GM18498 (cell line): ENCODE measurements around the gene KLC1.

ENCODE experiments used
- ATAC-seq: cut with Tn5 transposase; IDR thresholded peaks from one replicate; pipeline ENCODE4 v1.9.1; 2021; ENCODE audit warnings: mild to moderate bottlenecking, moderate library complexity; ENCODE audit not compliant: unreplicated experiment

Gene KLC1

DNA sequence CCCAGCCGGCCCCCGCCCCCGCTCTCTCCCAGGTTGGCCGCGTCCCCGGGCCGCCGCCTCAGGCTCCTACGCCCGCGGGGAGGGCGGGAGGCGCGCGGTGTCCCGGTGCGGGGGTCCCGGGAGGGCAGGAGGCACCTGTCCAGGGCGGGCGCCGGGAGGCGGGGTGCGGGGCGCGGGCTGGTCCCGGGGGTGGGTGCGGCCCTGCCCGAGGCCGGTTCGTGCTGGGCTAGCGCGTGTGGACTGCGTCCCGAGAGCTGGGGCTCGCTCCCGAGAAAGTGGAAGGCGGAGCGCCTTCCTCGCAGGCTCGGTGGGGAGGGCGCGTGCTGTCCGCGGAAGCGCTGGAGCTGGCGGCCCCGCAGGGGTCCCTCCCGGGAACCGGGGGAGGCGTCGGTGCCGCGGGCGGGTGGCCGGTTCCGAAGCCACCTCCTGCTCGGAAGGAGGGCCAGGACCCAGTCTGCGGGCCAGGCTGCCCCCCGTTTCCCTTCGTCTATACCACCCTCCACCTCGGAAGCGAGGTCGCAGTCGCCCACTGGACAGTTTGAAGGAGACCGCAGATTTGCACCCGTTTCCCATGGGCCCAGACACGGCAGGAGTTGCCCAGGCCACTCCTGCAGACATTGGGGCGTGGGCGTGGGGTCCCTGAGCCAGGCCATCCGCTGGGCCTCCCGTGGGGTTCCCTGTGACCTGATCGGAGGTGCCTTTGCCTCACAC, 87.2 kb downstream of the KLC1 start:
- ATAC-seq: peak; percentile 2

DNA sequence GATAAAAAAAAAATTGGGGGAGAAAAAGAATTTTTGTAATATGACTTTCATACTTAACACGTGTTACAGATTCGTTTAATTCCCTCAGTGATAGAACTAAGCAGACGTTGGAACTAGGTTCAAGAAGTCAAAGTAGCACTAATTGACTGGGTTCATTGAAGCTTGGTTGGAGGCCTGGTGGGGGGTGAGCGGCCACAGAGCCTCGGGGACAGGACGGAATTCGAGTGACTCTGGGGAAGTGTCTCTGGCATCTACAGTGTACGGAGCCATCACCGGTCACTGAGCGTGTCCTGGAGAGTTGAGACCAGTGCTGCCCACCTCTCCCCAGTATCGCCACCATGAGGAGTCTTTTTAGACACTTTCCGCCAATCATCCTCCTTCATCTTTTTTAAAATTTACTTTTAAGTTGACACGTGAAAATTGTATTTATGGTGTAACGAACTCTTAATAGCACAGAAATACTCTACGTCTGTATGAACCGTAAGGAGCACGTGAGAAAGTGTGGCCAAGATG, 87.9 kb downstream of the KLC1 start:
- no peak for ATAC-seq

DNA sequence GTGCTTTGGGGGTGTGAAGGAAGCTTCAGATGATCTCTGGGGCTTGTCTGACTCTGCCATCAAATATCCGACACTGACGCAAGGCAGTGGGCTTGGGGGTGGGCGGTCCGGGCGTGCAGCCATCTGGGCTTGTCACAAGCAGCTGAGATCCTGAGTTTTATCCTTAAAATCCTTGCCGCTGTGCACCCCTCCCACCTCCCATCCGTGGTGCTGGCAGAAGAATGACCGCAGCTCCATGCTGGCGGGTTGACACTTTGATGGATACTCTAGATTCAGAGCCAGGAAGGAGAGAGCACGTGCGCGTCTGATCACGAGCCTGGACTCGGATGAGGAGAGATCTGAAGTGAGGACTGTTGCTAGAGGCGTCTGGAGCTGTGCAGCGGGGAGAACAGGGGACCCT, 89.6 kb downstream of the KLC1 start:
- no peak for ATAC-seq

DNA sequence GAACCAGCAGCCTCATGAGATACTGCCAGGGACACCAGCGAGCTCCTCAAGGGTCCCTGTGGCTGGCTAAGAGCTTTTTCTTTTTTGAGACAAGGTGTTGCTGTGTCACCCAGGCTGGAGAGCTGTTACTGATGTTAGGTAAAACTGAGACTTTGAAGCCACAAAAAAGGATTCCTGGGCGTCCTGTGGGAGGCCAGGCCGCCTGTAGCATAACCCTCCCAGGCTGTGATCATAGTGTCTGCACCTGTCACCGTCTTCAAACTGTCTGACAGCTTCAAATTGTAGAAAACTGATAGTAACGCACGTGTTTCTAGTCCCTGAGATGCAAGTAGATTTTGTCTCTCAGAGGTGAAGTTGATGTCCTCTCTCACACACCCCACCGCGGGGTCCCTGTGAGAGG, 90.7 kb downstream of the KLC1 start:
- ATAC-seq: no peak

DNA sequence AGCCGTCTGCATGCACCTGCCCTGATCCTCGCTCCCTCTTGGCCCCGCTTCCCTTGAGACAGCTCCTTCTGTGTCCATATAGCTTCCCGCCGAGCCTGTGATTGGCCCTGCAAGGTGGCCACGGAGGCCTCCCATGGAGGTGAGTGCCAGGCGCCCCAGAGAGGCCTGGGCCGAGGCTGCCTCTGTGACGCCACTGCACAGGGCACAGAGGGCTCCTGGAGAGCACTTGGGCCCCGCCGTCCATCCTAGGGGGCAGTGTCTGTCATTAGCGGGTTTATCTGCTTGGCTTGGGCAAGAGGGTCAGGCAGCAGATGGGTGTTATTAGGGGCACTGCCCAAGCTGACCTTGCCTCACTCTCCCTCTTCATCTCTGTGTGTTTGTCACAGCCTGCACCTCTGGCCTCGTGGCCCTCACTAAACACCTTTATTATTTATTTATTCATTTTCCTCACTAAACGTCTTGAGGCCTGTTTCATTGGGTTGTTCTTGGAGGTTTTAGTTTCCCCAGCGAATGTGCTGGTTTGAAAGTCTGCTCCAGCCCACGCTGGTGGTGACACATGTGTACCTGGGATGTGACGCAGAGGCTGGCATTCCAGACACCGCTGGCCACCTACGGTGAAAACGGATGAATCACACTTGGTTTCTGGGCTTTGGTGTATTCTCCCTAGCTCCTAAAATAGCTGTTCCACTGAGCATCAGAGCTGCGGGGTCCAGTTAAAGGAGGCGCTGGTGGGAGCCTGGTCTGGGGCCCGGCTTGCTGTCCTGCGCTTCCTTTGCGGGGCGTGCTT, 92.5 kb downstream of the KLC1 start:
- no peak for ATAC-seq

DNA sequence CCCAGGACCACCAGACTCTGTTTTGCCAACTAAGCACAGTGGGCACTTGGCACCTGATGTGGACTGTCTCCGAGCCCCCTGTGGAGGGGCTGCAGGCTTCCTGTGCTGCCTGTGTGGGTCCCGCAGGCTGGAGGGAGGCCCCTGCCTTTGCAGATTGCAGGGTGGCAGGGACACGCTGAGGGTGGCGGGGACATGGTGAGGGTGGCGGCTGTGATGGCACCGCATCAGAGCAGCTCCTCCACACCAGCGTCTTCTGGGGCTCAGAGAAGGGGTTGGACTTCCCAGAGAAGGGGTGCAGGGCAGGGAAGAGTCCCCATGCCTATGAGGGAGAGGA, 94.7 kb downstream of the KLC1 start:
- ATAC-seq: no peak

DNA sequence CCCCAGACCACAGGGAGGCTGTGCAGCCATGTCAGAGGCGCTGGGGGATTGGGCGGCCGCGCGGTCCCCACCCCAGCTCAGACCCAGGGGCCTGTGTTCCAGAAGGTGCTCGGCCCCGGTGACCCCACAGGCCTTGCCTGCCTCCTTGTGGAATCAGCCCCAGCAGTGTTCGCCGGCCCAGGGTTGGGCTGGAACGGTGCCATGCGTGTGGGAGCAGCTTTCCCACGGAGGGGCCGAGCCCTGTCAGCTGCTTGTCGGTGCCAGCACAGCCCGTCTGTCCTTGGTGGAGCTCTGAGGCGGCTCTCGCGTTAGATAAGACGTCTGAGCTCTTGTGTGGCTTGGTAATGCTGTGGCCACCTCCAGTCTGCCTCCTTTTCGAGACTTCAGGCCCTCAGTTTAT, 95.1 kb downstream of the KLC1 start:
- no peak for ATAC-seq

DNA sequence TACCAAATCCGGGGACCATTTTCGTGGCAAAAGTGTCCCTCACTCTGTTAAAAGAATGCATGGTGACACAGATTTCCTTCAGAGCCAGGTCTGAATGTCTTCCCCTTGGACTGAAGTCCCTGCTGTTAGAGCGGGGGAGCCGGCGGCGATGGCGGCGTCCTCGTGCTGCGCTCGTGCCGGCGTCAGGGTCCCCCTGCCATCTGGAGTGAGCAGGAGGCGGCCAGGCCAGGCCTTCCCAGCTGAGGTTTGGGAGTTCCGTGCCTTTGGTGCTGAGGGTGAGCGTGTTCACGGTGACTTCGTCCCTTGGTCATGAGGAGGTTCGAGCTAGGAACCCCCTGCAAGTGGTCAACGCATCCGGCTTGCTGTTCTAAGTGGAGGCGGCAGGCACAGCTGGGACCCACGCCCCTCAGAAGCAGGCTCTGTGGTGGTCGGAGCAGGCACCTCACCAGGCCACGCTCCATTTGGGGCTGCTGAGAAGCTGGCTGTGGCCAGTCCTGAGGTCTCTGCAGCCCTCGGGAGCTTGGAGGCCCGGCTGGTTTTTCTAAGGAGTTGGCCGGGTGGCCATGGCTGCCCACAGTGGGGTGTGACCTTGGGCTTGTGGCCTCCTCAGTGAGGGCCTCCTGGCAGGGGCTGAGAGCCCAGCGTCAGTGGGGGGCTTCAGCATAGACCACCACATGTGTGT, 96.1 kb downstream of the KLC1 start:
- ATAC-seq: no peak

DNA sequence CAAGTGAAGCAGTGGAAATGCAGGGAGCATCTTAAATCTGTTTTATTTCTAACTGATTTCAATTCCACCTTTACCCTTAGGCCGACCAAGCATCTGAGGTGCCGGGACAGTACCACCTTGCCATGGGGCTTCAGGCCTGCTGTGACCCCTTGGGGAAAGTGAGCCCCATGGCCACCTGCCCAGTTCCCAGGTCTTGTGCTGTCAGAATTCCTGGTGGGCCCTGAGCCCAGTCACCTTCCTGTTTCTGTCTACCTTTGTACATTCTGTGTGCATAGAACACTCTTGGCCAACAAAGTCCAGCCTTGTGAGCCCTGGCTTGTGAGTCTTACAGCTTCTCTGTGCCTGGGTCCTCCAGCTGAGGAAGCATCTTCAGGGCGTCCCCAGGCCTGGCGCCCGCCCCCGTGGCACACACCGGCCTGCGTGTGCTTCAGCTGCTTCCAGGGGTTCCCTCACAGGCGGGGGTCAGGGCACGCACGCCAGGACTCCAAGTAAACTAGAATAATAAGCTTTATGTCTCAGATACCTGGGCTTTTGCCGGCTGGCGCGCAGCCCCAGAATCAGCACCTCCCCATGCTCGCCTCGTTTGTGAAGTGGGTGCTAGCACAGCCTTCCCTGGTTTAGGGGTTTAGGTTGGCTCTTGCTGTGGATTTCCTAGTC, 96.9 kb downstream of the KLC1 start:
- ATAC-seq: no peak

DNA sequence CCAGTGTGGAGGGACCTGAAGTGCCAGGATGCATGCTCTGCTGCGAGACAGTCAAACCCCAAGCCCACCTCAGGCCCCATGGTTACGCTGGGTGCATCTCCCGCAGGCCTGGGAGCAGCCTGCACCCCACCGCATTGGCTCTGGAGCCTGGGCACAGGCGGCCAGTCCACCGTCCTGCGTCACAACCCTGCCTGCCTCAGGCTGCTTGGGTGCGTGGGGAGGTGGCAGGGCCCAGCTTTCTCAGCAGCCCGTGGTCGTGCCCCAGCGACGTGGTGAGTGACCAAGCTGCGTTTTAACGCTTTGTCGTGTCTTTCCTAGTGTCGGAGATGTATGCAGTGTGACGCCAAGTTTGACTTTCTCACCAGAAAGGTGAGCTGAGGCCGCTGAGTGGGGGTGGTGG, 97.5 kb downstream of the KLC1 start:
- ATAC-seq: no peak

DNA sequence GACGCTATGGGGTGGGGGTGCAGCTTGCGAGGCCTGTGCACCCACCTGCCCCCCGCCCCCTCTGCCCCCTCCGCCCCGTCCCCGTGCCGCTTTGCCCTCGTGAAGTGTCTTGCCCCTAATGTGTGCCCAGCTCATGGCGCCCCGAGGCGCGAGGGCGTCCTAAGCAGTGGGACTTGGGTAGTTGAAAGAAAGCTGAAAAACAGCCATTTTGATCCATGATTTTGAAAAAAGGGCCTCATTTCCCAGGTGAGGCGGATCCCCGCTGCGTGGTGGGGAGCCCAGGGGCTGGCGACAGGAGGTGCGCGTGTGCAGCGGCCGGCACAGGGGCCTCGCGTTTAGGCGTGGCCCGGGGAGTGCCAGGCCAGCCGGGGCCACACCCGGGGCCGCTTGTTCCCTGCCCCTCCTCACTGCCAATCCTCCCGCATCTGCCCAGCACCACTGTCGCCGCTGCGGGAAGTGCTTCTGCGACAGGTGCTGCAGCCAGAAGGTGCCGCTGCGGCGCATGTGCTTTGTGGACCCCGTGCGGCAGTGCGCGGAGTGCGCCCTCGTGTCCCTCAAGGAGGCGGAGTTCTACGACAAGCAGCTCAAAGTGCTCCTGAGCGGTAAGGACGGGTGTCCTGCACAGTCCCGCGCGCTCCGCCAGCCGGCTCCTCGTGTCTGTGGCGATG, 98.4 kb downstream of the KLC1 start:
- ATAC-seq: no peak

DNA sequence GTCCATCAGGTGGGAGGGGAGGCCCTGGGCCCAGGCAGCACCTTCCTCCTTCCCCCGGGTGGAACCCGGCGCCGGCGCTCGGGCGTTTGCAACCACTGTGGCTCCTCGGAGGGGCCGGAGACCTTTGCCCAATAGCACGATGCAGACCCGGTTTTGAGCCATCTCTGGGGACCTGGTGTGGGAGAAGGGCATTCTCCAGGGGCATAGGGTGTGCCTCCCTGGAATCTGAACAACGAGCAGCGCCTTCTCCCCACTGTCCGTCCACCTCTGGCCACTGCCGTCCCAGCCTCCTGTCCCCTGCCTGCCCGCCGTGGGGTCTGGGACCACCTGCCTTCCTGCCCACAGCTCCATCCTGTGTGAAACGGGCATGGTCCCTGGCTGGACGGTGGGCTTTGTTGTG, 99.1 kb downstream of the KLC1 start:
- no peak for ATAC-seq

DNA sequence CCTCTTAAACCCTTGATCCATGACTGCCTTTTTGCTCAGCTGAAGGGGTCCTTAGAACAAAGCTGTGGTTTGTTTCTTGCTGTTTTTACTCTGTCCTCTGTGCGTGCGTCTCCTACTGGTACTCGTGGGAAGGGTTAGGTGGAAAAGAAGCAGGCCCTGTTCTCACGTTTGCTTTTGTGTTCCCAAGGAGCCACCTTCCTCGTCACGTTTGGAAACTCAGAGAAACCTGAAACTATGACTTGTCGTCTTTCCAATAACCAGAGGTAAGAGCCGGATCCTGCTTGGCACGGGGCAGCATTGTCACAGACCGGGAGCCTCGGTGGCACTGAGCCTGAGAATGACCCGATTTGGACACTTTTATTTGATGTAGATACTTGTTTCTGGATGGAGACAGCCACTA, 99.7 kb downstream of the KLC1 start:
- no peak for ATAC-seq

DNA sequence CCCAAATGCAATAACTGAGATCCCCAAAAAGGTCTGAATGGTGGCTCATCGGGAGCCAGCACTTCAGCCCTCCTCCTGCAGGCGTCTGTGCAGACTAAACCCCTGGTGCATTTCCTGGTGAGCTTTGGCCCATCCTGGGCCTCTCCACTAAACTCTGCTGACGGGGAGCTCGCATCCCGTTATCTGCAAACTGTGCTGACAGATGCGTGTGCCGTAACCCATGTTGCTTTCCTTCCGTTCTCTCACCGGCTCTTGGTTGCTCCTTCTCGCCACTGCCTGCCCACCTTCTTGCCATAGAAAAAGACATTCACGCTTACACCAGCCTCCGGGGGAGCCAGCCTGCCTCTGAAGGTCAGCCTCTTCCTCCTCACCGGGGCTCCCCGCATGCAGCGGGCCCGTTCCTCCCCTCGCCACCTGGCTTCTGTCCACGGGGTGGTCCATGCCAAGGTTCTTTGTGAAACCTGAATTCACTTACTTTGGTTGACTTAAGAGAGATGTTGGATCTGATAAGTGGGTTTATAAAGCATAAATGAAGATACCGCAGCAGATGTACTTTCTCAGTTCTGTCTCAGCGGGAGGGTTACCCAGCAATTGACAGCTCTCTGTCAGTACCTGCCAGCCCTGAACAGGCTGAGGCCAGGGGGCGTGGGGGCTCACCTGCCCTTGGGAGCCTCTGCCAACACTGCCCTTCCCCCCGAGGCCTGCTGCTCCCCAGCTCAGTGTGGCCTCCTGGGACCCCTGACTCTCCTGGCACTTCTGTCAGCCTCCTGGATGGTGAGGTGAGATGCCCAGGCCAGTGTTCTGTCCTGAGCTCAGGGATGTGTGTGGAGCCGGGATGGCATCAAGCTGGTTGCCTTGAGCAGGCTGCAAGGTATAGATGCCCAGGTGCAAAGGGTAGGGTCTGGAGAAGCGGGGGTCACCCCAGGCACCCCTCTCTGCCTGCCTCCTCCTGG, 100.8 kb downstream of the KLC1 start:
- no peak for ATAC-seq

DNA sequence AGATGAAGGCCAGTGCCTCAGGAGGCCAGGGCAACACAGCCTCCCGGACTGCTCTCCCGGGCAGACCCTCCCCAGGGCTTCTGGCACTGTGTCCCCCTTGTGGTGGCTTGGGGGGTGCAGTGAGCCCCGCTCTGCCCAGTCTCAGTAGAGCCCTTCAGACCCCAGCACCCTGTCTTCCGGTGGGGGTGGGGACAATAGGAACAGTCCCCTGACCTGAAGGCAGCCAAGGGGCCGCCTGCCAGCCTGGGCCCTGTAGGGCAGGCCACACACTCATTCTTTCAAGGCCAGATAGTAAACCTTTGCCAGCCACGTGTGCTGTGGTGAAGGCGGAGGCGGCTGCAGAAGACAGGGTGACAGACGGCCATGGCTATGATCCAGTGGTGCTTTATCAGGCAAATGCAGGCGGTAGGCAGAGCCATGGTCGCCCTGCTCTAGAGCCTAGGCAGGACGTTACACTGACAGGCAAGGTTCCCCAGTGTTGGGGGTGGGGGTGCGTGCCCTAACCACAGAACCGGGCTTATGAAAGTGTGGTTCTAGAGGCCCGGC, 101.6 kb downstream of the KLC1 start:
- ATAC-seq: no peak

DNA sequence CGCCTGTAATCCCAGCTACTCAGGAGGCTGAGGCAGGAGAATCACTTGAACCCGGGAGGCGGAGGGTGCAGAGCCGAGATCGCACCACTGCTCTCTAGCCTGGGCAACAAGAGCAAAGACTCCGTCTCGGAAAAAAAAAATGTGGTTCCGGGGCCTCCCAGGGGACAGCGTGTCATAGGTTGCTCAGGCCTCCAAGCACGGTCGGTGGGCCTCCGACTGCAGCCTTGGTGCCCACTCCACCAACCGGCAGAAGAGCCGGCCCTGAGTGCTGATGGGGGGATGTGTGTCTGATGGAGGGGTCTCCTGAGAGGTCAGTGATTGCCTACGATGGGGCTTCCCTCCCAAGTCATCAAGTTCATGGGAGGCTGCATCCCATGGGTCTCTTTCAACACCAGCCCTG, 102.5 kb downstream of the KLC1 start:
- ATAC-seq: no peak

DNA sequence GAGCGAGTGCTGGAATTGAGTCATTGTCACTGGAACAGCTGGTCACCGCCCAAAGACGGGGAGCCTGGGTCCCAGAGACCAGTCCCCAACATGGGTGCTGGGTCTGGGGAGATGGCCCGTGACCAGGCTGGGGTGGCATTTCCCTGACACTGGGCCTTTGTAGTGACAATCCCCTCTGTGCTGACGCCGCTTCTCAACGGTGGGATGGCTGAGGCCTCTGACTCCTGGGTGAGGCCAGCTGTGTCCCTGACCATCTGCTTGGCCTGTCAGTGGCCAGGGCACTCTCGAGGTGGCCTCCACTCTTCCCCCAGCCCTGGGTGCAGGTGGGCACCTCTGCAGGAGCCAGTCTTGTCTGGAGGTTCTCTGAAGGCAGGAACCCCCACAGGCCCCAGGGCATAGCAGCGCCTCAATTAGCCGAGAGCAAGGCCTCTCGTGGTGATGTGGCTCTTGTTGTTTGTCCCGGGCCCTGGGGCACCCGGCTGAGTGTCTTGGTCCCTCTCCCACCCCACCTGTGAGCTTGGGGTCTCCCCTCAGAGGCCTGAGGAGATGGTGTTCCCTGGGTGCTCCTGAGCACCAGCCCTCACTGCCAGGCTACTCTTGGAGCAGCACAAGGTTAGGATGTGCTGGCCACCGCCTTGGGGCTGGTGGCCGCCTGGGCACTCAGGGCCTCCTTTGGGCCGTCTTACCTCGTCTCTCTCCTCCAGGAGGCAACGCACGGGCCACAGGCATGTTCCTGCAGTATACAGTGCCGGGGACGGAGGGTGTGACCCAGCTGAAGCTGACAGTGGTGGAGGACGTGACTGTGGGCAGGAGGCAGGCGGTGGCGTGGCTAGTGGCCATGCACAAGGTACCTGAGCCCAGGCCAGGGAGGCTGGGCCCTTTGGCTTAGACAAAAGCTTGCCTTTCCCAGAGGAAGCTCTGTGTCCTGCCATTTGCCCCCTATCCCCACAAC, 103.2 kb downstream of the KLC1 start:
- no peak for ATAC-seq

DNA sequence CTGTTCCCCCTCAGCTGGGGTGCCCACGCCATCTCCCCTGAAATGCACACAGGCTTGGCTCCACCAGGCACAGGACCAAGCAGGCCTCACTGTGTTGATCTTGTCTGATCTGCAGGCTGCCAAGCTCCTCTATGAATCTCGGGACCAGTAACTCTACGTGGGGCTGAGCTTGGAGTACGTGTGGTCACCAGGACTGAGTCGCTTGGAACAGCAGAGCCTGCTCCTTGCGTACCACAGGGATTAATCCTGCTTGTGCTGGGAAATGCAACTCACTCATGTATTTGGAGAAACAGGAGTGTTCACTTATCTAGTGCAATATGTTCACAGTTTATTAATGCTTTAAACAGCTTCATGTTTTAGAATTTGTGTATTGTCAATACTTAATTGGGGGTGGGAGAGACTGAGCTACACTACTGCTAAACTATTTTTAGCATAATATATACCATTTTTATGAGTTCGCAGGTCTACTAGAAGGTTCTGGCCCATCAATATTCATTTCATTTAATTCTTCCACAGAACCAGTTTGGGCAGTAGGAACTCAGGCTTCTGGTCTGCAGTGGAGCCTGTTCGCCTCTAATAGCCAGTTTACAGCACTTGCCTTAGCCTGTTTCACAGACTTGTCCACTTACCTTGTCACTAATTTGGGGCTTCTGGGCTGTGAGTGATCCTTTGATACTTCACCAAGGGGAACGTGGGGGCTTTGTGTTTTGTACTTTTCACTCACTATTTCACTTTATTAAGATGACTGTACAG, 104.0 kb downstream of the KLC1 start:
- ATAC-seq: no peak
